Measurements from ENCODE around the gene SORCS1.

DNA sequence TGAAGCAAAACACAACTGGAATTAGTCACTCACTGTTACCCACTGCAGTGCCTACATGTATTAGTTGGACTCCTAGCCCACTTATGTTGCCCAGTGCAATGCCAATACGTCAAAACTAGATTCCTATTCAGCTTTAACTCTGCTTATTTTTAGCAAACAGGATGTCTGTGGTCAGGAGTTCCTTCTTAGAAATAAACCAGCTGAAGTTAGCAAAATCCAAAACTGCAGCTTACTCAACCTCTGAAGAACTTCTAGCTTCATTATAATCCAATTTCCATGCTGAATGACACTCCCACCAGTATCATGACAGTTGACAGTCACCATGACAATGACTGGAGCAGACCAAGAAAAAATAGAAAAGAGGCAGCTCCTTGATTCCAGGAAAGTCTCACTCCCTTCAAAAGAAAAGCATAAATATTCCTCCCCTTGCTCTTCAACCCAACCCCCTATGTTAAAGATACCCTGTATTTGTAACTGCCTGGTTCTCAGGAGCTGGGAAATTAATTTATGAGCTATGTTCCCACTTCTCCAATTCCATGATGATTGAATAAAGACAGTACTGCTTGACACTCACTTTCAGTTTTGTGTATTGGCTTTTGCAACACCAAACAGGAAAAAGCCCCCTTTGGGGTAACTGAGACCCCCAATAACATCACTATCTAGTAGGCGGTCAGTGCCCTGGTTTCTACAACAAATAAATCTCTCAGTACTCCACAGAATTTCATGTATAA lies 327.4 kb downstream of the SORCS1 start:
- TF ChIP-seq CTCF (IDR thresholded peaks at IDR 0.05), result no peak
- TF ChIP-seq POLR2A (IDR thresholded peaks at IDR 0.05), result no peak
